ENCODE results near the gene MRPL36.

GRCh38 chr5:1832511-1833250 lies 33.0 kb upstream of the MRPL36 start:
- TF ChIP-seq CTCF (IDR thresholded peaks at IDR 0.05) (no peak), EP300 (IDR thresholded peaks at IDR 0.05; ENCODE audit: low read depth) (no peak)
